ENCODE data around the gene RNF222.
"Not testable (repeated sequence)": the region's sequence is repeated elsewhere in the genome, so short reads cannot be mapped to it uniquely, and the experiment has no call there.

The RNF222 gene

GRCh38 chr17:8377422-8377821 is 20.2 kb downstream of the RNF222 start:
- no peak for DNase-seq

- DNase-seq: peak; percentile 54
Measured at GRCh38 chr17:8376271-8377067, 21.2 kb downstream of the RNF222 start, which contains the start of gene KRABD2. Gene KRABD2, minus strand, starts transcription at chr17:8376704.

- DNase-seq: no peak
Measured at GRCh38 chr17:8375738-8376259, 21.8 kb downstream of the RNF222 start.

- not testable (repeated sequence) for DNase-seq
Measured at GRCh38 chr17:8373856-8374255, 23.8 kb downstream of the RNF222 start.

GRCh38 chr17:8372422-8372821 is 25.2 kb downstream of the RNF222 start:
- DNase-seq: no peak

GRCh38 chr17:8371786-8372185 is 25.8 kb downstream of the RNF222 start:
- DNase-seq: no peak

GRCh38 chr17:8369944-8370343 is 27.7 kb downstream of the RNF222 start:
- no peak for DNase-seq

GRCh38 chr17:8368193-8368592 is 29.4 kb downstream of the RNF222 start:
- DNase-seq: no peak

- no peak for DNase-seq
Measured at GRCh38 chr17:8366231-8366630, 31.4 kb downstream of the RNF222 start.

- DNase-seq: no peak
Measured at GRCh38 chr17:8365143-8365542, 32.5 kb downstream of the RNF222 start.

GRCh38 chr17:8362651-8363332 is 34.8 kb downstream of the RNF222 start:
- no peak for DNase-seq

- DNase-seq: no peak
Measured at GRCh38 chr17:8360751-8361150, 36.9 kb downstream of the RNF222 start.

- DNase-seq: no peak
Measured at GRCh38 chr17:8360260-8360659, 37.4 kb downstream of the RNF222 start.

GRCh38 chr17:8359769-8360168 is 37.9 kb downstream of the RNF222 start:
- no peak for DNase-seq

- DNase-seq: no peak
Measured at GRCh38 chr17:8357910-8358309, 39.7 kb downstream of the RNF222 start.

GRCh38 chr17:8354236-8354635 is 43.4 kb downstream of the RNF222 start:
- DNase-seq: no peak

GRCh38 chr17:8353736-8354135 is 43.9 kb downstream of the RNF222 start:
- DNase-seq: no peak

GRCh38 chr17:8350339-8350738 is 47.3 kb downstream of the RNF222 start:
- no peak for DNase-seq

- DNase-seq: not testable (repeated sequence)
Measured at GRCh38 chr17:8347001-8347400, 50.6 kb downstream of the RNF222 start.

GRCh38 chr17:8345951-8346665 is 51.5 kb downstream of the RNF222 start:
- DNase-seq: no peak

GRCh38 chr17:8345052-8345690 is 52.5 kb downstream of the RNF222 start:
- DNase-seq: no peak

- DNase-seq: no peak
Measured at GRCh38 chr17:8341456-8341855, 56.2 kb downstream of the RNF222 start.

Measured in NCI-H2081 treated with DMSO at 0.1 percent for 48 hours (cell line).